Caco-2 (cell line): ENCODE results near the gene ADARB1. TPM values are rescaled to one million over a fixed set of nuclear protein-coding genes. Genes with fewer than 3 reads are reported as not detected.

ENCODE experiments used
- BruUV-seq: library from RNA; stranded (reverse); fragments of 400-500 nt; replicated peaks from 2 replicates; lab custom pipeline; 2021; lab: Mats Ljungman, UMichigan
- CTCF ChIA-PET: fragments of 300-600 bp; sonication (Branson Sonifier 250); formaldehyde crosslinking; loops from one replicate; lab custom pipeline; 2022; ENCODE audit warnings: antibody characterized with exemption; lab: Charles Lee
- POLR2A ChIA-PET: fragments of 300-600 bp; sonication (Branson Sonifier 250); formaldehyde crosslinking; loops from one replicate; lab custom pipeline; 2022; ENCODE audit warnings: antibody characterized with exemption; lab: Charles Lee
- DNase-seq, 2 experiments: peaks; one replicate each; pipeline versions ENCODE4 v3.0.0 to v3.0.0-alpha.2; 2020 to 2022
- H3K27me3 ChIP-seq: replicated peaks from 2 replicates; pipeline ENCODE4 v1.6.0; 2011; ENCODE audit warnings: low read length; ENCODE audit not compliant: control insufficient read depth, insufficient read depth
- H3K36me3 ChIP-seq: 2 replicates; pipeline ENCODE4 v1.5.1; 2011; ENCODE audit warnings: low read length; ENCODE audit not compliant: control insufficient read depth, insufficient read depth
- H3K4me1 ChIP-seq: fragments of 250-450 bp; sonication (Bioruptor Pico); 2 replicates; pipeline ENCODE4 v1.5.1; 2020; ENCODE audit warnings: mild to moderate bottlenecking
- H3K4me3 ChIP-seq: 2 replicates; pipeline ENCODE4 v1.5.1; 2011; ENCODE audit warnings: low read depth, mild to moderate bottlenecking, control low read depth, low read length
- H3K9me3 ChIP-seq: fragments of 250-450 bp; sonication (Bioruptor Pico); 2 replicates; pipeline ENCODE4 v1.5.1; 2020; ENCODE audit warnings: mild to moderate bottlenecking, moderate library complexity
- H3K27ac Mint-ChIP-seq: one replicate; pipeline ENCODE4 v1.8.0; 2022; ENCODE audit warnings: mixed read lengths; ENCODE audit not compliant: unreplicated experiment
- H3K27me3 Mint-ChIP-seq: one replicate; pipeline ENCODE4 v1.8.0; 2022; ENCODE audit warnings: mixed read lengths; ENCODE audit not compliant: insufficient read depth, unreplicated experiment
- H3K36me3 Mint-ChIP-seq: one replicate; pipeline ENCODE4 v1.8.0; 2022; ENCODE audit warnings: mild to moderate bottlenecking, mixed read lengths; ENCODE audit not compliant: insufficient read depth, unreplicated experiment
- H3K4me1 Mint-ChIP-seq: one replicate; pipeline ENCODE4 v1.8.0; 2022; ENCODE audit warnings: low read depth, mixed read lengths; ENCODE audit not compliant: unreplicated experiment
- H3K4me3 Mint-ChIP-seq: one replicate; pipeline ENCODE4 v1.8.0; 2022; ENCODE audit warnings: mild to moderate bottlenecking, moderate library complexity, mixed read lengths; ENCODE audit not compliant: unreplicated experiment
- H3K9me3 Mint-ChIP-seq: one replicate; pipeline ENCODE4 v1.8.0; 2022; ENCODE audit warnings: mixed read lengths; ENCODE audit not compliant: unreplicated experiment
- CTCF ChIP-seq, 2 experiments: fragments of 200-600 bp in 1 of 2; IDR thresholded peaks; 1 replicate in 1 of 2; 2 replicates in 1 of 2; pipeline versions ENCODE4 v1.5.1 to v1.8.0; 2011 to 2022; ENCODE audit warnings: antibody characterized with exemption in 1 of 2, control low read depth in 1 of 2, inconsistent platforms in 1 of 2, low read depth in 1 of 2, low read length in 1 of 2, mild to moderate bottlenecking in 1 of 2, moderate library complexity in 1 of 2; ENCODE audit not compliant: insufficient read depth in 1 of 2, severe bottlenecking in 1 of 2, unreplicated experiment in 1 of 2
- intact Hi-C: fragments of 100-400 bp; cut with micrococcal nuclease; formaldehyde crosslinking; loops from one replicate; pipeline ENCODE4 v1.10.0; 2022; ENCODE audit not compliant: unreplicated experiment
- total RNA-seq: library from RNA; stranded (reverse); gene quantifications from 2 replicates; pipeline ENCODE4 v1.2.3, GENCODE V29; 2022

ADARB1 gene
- total RNA-seq, 1 experiment from 2014 or later = 25.4 TPM

- no peaks in the 10 kb centered on the region for H3K36me3 ChIP-seq
- DNase-seq = no peak
- no peak for TF ChIP-seq CTCF (IDR thresholded peaks at IDR 0.05; ENCODE audit: insufficient read depth in 1 of 2, low read depth in 1 of 2, low read length in 1 of 2, severe bottlenecking in 1 of 2, unreplicated experiment in 1 of 2)
- BruUV-seq = no TSS peak
- no peaks in the 10 kb centered on the region for H3K27me3 Mint-ChIP-seq
- intact Hi-C loops = no loop called here
- no peaks in the 10 kb centered on the region for H3K27me3 ChIP-seq
- ChIA-PET CTCF (no interaction called here), POLR2A (no interaction called here)
- no peak overlapping the region for H3K4me3 ChIP-seq
- no peak overlapping the region for H3K4me3 Mint-ChIP-seq
- no peaks in the 10 kb centered on the region for H3K4me1 Mint-ChIP-seq
- no peaks in the 10 kb centered on the region for H3K4me1 ChIP-seq
- no peak overlapping the region for H3K27ac Mint-ChIP-seq
- H3K9me3 ChIP-seq = peaks cover 12% of the 10 kb centered on the region
- H3K9me3 Mint-ChIP-seq = peaks cover 18% of the 10 kb centered on the region
- no peaks in the 10 kb centered on the region for H3K36me3 Mint-ChIP-seq
Observed at GRCh38 chr21:45246386-45247320, 172.3 kb downstream of the ADARB1 start.

- Histone ChIP-seq H3K4me1 (no peaks in the 10 kb centered on the region), H3K4me3 (peak overlapping the region; percentile 32), H3K9me3 (peaks cover 9% of the 10 kb centered on the region), H3K27me3 (no peaks in the 10 kb centered on the region), H3K36me3 (no peaks in the 10 kb centered on the region)
- H3K27ac Mint-ChIP-seq = no peak overlapping the region
- H3K36me3 Mint-ChIP-seq = no peaks in the 10 kb centered on the region
- CTCF ChIA-PET = interaction anchor here (0.6 kb wide), 1 partner anchor 109 kb away, joined by 4 read pairs; no protein-coding TSS in a partner anchor
- intact Hi-C loops = no loop called here
- no peak for DNase-seq
- BruUV-seq = no TSS peak
- POLR2A ChIA-PET = interaction anchor here (0.9 kb wide), 1 partner anchor 39 kb away, joined by 3 read pairs; the partner anchor contains the start of gene POFUT2
- no peaks in the 10 kb centered on the region for H3K27me3 Mint-ChIP-seq
- peak in 1 of 2 experiments; percentile 12 for TF ChIP-seq CTCF (IDR thresholded peaks at IDR 0.05; ENCODE audit: insufficient read depth in 1 of 2, low read depth in 1 of 2, low read length in 1 of 2, severe bottlenecking in 1 of 2, unreplicated experiment in 1 of 2)
- peak overlapping the region; percentile 62 for H3K4me3 Mint-ChIP-seq
- H3K4me1 Mint-ChIP-seq = no peaks in the 10 kb centered on the region
- peaks cover 15% of the 10 kb centered on the region for H3K9me3 Mint-ChIP-seq
Observed at GRCh38 chr21:45248301-45248892, 174.0 kb downstream of the ADARB1 start.

GRCh38 chr21:45248893-45249381 is 174.6 kb downstream of the ADARB1 start:
- no peaks in the 10 kb centered on the region for H3K36me3 ChIP-seq
- no peak for DNase-seq
- no peak for TF ChIP-seq CTCF (IDR thresholded peaks at IDR 0.05; ENCODE audit: insufficient read depth in 1 of 2, low read depth in 1 of 2, low read length in 1 of 2, severe bottlenecking in 1 of 2, unreplicated experiment in 1 of 2)
- peaks cover 3% of the 10 kb centered on the region for H3K9me3 ChIP-seq
- no peaks in the 10 kb centered on the region for H3K36me3 Mint-ChIP-seq
- ChIA-PET POLR2A (interaction anchor here (0.9 kb wide), 1 partner anchor 39 kb away, joined by 3 read pairs; the partner anchor contains the start of gene POFUT2), CTCF (no interaction called here)
- H3K27ac Mint-ChIP-seq = no peak overlapping the region
- peak overlapping the region; percentile 62 for H3K4me3 Mint-ChIP-seq
- H3K27me3 Mint-ChIP-seq = no peaks in the 10 kb centered on the region
- no peaks in the 10 kb centered on the region for H3K4me1 ChIP-seq
- H3K27me3 ChIP-seq = no peaks in the 10 kb centered on the region
- intact Hi-C loops = no loop called here
- H3K4me3 ChIP-seq = peak overlapping the region; percentile 32
- no TSS peak for BruUV-seq
- no peaks in the 10 kb centered on the region for H3K4me1 Mint-ChIP-seq
- H3K9me3 Mint-ChIP-seq = peaks cover 9% of the 10 kb centered on the region
